Measurements from ENCODE around the gene FAM120A.

FAM120A gene

GRCh38 chr9:93457006-93457405 is 5.5 kb downstream of the FAM120A start:
- no peak for TF ChIP-seq CTCF (IDR thresholded peaks at IDR 0.05; ENCODE audit: low read depth, low read length, missing control alignments)
- H3K4me3 ChIP-seq (replicated peaks; ENCODE audit: low read depth, low read length), result no peak overlapping the region
- DNase-seq (ENCODE audit: extremely low read depth, low read depth), result no peak

GRCh38 chr9:93458712-93459111 is 7.2 kb downstream of the FAM120A start:
- no peak for TF ChIP-seq CTCF (IDR thresholded peaks at IDR 0.05; ENCODE audit: low read depth, low read length, missing control alignments)
- H3K4me3 ChIP-seq (replicated peaks; ENCODE audit: low read depth, low read length), result no peak overlapping the region
- DNase-seq (ENCODE audit: extremely low read depth, low read depth), result no peak

- H3K4me3 ChIP-seq (replicated peaks; ENCODE audit: low read depth, low read length), result no peak overlapping the region
- no peak for DNase-seq (ENCODE audit: extremely low read depth, low read depth)
- TF ChIP-seq CTCF (IDR thresholded peaks at IDR 0.05; ENCODE audit: low read depth, low read length, missing control alignments), result no peak
Observed at GRCh38 chr9:93459432-93459847, 8.0 kb downstream of the FAM120A start.

GRCh38 chr9:93460689-93461413 is 9.4 kb downstream of the FAM120A start:
- TF ChIP-seq CTCF (IDR thresholded peaks at IDR 0.05; ENCODE audit: low read depth, low read length, missing control alignments), result no peak
- no peak overlapping the region for H3K4me3 ChIP-seq (replicated peaks; ENCODE audit: low read depth, low read length)
- no peak for DNase-seq (ENCODE audit: extremely low read depth, low read depth)

GRCh38 chr9:93461414-93461743 is 9.9 kb downstream of the FAM120A start:
- no peak overlapping the region for H3K4me3 ChIP-seq (replicated peaks; ENCODE audit: low read depth, low read length)
- no peak for TF ChIP-seq CTCF (IDR thresholded peaks at IDR 0.05; ENCODE audit: low read depth, low read length, missing control alignments)
- DNase-seq (ENCODE audit: extremely low read depth, low read depth), result no peak

- no peak for TF ChIP-seq CTCF (IDR thresholded peaks at IDR 0.05; ENCODE audit: low read depth, low read length, missing control alignments)
- DNase-seq (ENCODE audit: extremely low read depth, low read depth), result no peak
- H3K4me3 ChIP-seq (replicated peaks; ENCODE audit: low read depth, low read length), result no peak overlapping the region
Observed at GRCh38 chr9:93461821-93462220, 10.3 kb downstream of the FAM120A start.

All from HFF-Myc (cell line).